HK-2 (cell line): Measurements from ENCODE around the gene SPOP.
A peak's percentile ranks its signal among the peaks of the same experiment; 100 is the strongest.
"Not testable (repeated sequence)": the region's sequence is repeated elsewhere in the genome, so short reads cannot be mapped to it uniquely, and the experiment has no call there.

Experiments used
- DNase-seq: peaks from one replicate; pipeline ENCODE4 v3.0.0-alpha.2; 2018; ENCODE audit not compliant: unreplicated experiment

The SPOP gene

DNA sequence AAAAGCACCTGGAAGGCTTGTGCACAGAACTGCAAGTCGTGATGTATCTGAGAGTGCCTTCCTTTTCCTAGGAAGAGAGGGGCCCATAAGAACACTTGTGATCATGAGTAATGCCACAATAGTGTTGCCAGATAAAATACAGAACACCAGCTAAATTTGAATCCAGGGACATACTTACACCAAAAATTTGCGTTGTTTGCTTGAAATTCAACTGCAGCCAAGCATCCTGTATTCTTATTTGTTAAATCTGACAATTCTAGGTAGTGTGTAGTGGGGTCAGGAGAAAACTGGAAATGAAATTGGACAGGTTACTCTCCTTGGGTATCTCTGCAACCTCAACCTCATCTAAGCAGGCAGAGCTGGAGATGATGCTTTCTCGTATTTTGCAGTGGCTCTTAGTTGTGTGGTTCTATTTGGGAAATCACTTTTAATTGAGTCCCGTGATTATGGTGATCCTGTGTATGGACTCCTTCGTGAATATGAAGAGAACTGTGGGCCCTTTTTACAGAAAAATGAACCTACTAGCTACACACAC lies 17.9 kb upstream of the SPOP start:
- no peak for DNase-seq

GRCh38 chr17:49694847-49695697 lies 17.2 kb upstream of the SPOP start:
- peak; percentile 51 for DNase-seq

DNA sequence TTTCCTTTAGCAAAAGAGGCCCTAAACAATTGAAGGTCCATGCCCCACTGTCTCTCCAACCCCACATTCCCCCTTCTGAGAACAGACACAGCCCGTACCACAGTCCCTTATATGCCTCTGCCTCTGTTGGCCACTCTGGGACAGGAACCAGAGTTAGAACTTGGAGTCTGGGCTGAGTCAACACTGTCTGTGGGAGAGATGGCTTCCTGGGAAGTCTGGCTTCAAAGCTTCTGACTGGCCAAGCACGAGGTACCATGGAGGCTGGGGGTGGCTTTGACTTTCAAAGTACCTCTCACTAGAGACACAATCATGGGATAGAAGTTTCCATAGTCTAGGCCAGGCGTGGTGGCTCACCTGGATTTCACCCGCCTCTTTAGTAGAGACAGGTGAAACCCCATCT lies 14.9 kb upstream of the SPOP start:
- no peak for DNase-seq

- DNase-seq: no peak
These were observed 13.8 kb upstream of the SPOP start for GRCh38 chr17:49691677-49692191.

DNA sequence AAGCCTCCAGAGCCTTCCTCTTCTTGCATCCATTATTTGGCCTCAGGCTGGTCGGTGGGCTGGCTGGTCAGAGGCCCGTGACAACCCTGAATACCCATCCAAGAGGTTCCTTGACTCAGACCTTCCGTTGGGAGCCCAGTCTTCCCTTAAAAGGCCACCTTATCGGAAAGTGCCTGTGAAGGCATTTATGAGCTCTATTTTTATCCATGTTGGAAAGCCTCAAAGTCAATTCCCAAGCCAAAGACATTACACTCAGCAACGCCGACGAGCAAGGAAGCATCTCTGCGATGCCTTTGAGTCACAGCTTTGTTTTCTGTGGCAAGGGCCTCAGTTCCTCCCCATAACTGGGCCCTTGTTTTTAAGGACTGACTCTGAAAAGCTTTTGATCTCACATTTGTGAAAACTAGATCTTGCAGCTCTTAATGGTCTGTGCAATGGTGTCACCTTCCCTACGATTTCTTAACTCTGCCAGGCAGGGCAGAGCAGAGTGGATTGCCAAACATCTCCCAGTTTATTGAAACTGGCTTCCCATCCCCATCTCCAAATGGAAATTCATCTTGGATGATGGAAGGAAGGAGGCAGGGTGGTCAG lies 13.3 kb upstream of the SPOP start:
- DNase-seq: no peak

GRCh38 chr17:49690256-49690655 lies 12.4 kb upstream of the SPOP start:
- no peak for DNase-seq

DNA sequence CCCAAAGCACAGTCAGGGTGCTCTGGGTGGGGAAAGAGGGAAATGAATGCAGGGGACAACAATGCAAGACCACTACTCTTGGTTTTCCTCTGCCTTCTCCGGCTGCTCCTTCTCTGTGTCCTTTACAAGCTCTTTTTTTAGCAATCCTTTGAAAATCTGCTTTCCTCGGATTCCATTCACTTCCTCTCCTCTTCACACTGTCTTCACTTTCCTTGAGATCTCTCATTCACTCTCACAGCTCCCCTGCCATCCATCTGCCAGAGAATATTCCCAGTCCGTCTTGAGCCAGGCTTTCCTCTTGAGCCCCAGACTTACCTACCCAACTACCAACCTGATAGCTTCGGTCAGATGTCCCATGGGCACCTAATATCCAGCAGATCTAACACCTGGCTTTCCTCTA lies 11.0 kb upstream of the SPOP start:
- DNase-seq: no peak

DNA sequence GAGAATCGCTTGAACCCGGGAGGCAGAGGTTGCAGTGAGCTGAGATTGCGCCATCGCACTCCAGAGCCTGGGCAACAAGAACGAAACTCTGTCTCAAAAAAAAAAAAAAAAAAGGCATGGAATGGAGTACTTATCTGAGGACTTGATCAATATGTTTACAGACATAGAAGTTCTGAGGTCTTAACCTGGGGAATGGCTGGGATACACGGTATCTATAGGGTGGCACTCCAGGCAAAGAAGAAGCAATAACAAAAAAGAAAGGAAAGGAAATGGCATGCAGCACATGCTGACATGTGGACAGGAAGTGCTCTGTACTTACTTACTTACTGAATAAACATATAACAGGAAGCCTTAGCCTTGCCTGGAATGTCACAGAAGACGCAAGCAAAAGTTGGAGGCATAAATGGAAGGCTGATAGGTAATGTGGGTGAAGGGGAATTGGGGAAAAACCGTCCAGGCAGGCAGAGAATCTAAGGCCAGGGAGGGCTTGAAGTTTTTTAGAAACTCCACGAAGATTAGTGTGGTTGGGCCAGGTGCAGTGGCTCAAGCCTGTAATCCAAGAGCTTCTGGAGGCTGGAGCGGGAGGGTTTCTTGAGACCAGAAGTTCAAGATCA lies 10.1 kb upstream of the SPOP start:
- no peak for DNase-seq

- no peak for DNase-seq
These were observed 3.4 kb upstream of the SPOP start for GRCh38 chr17:49681106-49681979.

DNA sequence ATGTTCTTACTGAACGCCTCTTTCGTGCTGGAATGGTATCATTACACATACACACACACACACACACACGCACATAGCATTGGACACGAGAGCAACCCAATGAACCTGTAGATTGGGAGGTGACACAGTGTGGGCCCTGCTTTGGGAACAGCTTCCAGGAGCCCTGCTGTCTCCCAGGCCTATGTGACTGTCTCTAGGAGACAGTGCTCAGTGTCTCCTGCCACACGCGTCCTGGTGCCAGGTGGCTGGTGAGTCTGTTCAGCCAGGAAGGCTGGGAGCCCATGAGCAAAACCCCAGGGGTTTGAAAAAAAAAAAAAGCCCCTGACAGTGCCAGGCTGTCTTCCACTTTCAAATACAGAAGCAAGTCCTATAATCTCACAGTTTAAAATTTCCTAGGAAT lies 2.4 kb upstream of the SPOP start:
- no peak for DNase-seq

DNA sequence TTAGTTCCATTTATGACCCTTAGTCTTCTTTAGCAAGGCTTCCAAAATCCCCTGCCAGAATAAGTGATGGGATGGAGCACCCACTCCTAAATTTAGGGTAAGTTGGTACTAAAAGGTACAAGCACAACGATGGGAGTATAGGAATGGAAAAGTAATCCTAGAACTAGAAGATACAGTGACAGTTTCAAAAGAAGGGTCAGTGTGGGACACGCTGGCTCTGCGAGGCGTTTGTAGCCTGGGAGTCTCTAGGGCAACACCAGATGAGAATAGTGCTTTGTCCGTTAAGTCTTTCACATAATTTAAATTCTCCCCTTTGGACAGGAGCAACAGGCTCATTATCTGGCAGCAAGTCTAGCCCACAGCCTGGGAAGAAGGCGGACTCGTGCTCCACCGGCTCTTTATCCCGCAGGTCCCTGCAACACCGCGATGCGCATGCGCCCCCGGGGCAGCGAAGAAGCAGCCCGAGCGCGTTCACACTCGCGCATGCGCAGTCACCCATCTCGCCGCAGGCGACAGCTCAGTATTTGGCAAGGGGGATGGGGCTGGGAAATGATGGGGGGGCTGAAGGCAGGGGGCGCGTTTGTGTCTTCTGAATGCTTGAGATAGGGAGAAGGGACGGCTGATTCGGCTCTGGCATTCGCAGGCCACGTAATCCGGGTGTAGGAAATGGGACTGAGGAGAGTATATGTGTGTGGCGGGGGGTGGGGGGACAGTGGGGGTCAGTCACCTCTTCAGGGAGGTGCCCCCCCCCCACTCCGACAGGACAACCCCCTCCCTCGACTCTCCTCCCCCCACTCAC lies 564 bp downstream of the SPOP start:
- peak; percentile 94 for DNase-seq

- DNase-seq: no peak
These were observed 1.5 kb downstream of the SPOP start for GRCh38 chr17:49676276-49676868.

- DNase-seq: no peak
These were observed 3.4 kb downstream of the SPOP start for GRCh38 chr17:49674507-49674906.

DNA sequence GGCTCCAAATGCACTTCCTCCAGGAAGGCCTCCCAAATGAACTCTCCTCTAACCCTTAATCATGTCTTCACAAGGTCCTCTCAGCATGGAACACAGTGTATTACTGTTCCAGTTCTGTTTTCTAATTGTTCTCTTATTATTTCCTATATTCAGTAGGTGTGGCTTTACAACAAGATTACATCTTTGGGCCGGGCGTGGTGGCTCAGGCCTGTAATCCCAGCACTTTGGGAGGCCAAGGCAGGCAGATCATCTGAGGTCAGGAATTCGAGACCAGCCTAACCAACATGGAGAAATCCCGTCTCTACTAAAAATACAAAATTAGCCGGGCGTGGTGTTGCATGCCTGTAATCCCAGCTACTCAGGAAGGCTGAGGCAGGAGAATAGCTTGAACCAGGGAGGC lies 4.2 kb downstream of the SPOP start:
- DNase-seq: not testable (repeated sequence)

DNA sequence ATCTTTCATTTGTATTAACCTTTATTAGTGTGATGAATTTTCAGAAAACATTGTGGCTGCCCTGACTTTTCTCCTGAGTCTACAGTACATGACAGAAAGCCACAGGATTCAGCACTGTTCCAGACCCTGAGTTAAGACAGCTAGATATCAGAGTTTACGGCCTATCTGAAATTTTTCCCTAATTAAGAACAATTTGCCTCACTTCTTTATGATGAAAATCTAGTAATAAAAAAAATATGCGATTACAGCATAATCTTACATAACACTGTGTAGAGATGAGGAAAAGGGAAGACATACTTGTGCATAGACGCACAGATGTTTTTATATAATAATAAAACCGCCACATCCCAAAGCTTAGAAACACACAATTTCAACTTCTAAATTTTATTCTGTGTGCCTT lies 7.3 kb downstream of the SPOP start:
- DNase-seq: no peak

GRCh38 chr17:49670002-49670401 lies 7.9 kb downstream of the SPOP start:
- DNase-seq: no peak

DNA sequence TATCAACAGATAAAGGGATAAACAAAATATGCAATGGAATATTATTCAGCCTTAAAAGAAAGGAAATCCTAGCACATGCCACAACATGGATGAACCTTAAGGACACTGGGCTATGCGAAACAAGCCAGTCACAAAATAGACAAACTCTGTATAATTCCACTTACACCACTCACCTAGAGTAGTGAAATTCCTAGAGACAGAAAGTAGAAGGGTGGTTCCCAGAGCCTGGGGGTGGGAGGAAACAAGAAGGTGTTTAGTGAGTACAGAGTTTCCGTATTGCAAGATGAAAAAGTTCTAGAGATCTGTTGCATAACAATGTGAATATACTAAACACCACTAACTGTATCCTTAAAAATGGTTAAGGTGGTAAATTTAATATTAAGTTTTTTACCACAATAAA lies 10.0 kb downstream of the SPOP start:
- no peak for DNase-seq

GRCh38 chr17:49664706-49665211 lies 13.1 kb downstream of the SPOP start:
- no peak for DNase-seq

DNA sequence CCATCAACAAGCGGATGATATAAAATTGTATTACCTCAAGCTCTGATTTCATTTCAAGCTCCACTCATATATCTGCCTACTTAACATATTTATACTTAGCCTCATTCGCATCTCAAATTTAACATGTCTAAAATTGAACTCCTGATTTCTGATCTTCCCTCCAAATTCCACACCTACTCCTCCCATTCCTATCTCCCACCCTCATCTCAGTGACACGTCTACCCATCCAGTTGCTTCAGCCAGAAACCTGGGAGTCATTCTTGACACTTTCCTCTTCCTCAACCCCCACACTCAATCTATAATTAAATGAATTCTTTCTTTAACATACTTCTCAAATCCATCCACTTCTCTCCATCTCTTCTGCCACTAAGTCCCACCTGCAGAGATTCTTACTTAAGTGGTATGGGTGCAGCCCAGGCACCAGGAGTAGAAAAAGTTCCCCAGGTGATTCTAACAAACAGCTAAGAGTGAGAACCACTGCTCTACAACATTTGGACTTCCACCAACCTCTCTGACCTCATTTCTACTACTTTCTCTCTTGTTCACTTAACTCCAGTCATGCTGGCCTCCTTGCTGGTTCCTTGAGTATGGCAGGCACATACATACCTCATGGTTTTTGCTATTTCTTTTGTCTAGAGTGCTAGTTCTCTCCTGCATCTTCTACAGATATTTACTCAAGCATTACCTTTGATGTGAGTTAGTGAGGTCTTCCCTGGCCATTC lies 18.1 kb downstream of the SPOP start:
- DNase-seq: no peak

DNA sequence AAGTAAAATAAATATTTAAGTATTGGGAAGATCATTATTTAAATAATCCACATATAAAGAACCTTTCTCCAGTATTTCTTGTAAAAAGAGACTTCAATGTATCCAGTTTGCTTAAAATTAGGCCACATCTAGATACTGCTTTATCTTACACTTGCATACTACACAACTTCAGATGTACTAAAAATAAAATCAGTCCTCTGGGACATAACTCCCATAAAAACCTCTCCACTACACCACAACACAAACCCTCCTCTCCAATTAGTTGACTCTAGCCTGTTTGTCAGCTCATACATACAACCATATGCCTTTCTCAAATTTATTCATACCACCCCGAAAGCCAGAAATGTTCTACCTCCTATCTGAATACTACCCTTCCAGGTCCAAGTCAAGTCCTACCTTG lies 21.6 kb downstream of the SPOP start:
- no peak for DNase-seq
